Liver (tissue), 9 donors: ENCODE measurements around the gene HIP1R. TPM values are rescaled to one million over a fixed set of nuclear protein-coding genes. Genes with fewer than 3 reads are reported as not detected.

ENCODE experiments used
- DNase-seq: peaks from one replicate; pipeline ENCODE4 v3.0.0-alpha.2; 2017; ENCODE audit warnings: low spot score
- H3K27ac ChIP-seq, 2 donors: one replicate each; pipeline ENCODE4 v1.7.0; 2013; ENCODE audit warnings: inconsistent platforms in 2 of 2, low read length in 2 of 2, control low read depth in 1 of 2, low read depth in 1 of 2, mild to moderate bottlenecking in 1 of 2
- H3K27me3 ChIP-seq, 4 donors: one replicate each; pipeline versions ENCODE4 v1.6.1 to v1.7.0; 2013; ENCODE audit warnings: low read length in 3 of 4, inconsistent platforms in 1 of 4, mild to moderate bottlenecking in 1 of 4, moderate library complexity in 1 of 4; ENCODE audit not compliant: control insufficient read depth in 4 of 4, insufficient read depth in 4 of 4
- H3K36me3 ChIP-seq, 4 donors: one replicate each; pipeline versions ENCODE4 v1.6.1 to v1.7.0; 2013; ENCODE audit warnings: low read length in 3 of 4, mild to moderate bottlenecking in 3 of 4, low read depth in 1 of 4, moderate library complexity in 1 of 4; ENCODE audit not compliant: control insufficient read depth in 4 of 4, insufficient read depth in 3 of 4
- H3K4me1 ChIP-seq, 4 donors: one replicate each; pipeline versions ENCODE4 v1.6.1 to v1.7.0; 2013; ENCODE audit warnings: low read length in 3 of 4, mild to moderate bottlenecking in 3 of 4, moderate library complexity in 1 of 4; ENCODE audit not compliant: control insufficient read depth in 4 of 4, insufficient read depth in 4 of 4
- H3K4me3 ChIP-seq, 3 donors: one replicate each; pipeline versions ENCODE4 v1.6.1 to v1.7.0; 2013; ENCODE audit warnings: low read length in 3 of 3, control low read depth in 1 of 3, low read depth in 1 of 3, mild to moderate bottlenecking in 1 of 3
- H3K9ac ChIP-seq, 2 donors: one replicate each; pipeline ENCODE4 v1.7.0; 2013; ENCODE audit warnings: low read length in 2 of 2, mild to moderate bottlenecking in 2 of 2, moderate library complexity in 2 of 2, control low read depth in 1 of 2, low read depth in 1 of 2
- H3K9me3 ChIP-seq, 4 donors: one replicate each; pipeline versions ENCODE4 v1.6.1 to v1.7.0; 2013; ENCODE audit warnings: low read length in 3 of 4; ENCODE audit not compliant: control insufficient read depth in 4 of 4
- CTCF ChIP-seq: fragments of 150-350 bp; IDR thresholded peaks from 2 replicates; pipeline ENCODE4 v1.5.1; 2017; ENCODE audit warnings: improper control_type of control experiment, low read depth, low read length; ENCODE audit not compliant: missing input control
- EGR1 ChIP-seq, 2 donors: IDR thresholded peaks; 2 replicates each; pipeline ENCODE4 v1.6.1; 2016 to 2018; ENCODE audit warnings: antibody characterized with exemption in 2 of 2, low read depth in 2 of 2
- FOXA1 ChIP-seq: IDR thresholded peaks from 2 replicates; pipeline ENCODE4 v1.6.1; 2016; ENCODE audit warnings: antibody characterized with exemption
- FOXA2 ChIP-seq: IDR thresholded peaks from 2 replicates; pipeline ENCODE4 v1.6.1; 2016; ENCODE audit warnings: antibody characterized with exemption
- GABPA ChIP-seq, 2 donors: IDR thresholded peaks in 1 of 2; conservative IDR thresholded peaks in 1 of 2; 2 replicates each; pipeline ENCODE4 v1.6.1; 2016; ENCODE audit warnings: antibody characterized with exemption in 2 of 2, mild to moderate bottlenecking in 1 of 2, moderate library complexity in 1 of 2
- HNF4A ChIP-seq, 2 donors: conservative IDR thresholded peaks; 2 replicates each; pipeline ENCODE4 v1.6.1; 2016; ENCODE audit warnings: antibody characterized with exemption in 2 of 2, mild to moderate bottlenecking in 2 of 2
- HNF4G ChIP-seq: IDR thresholded peaks from 2 replicates; pipeline ENCODE4 v1.6.1; 2016; ENCODE audit warnings: antibody characterized with exemption
- JUND ChIP-seq, 2 donors: IDR thresholded peaks; 2 replicates each; pipeline ENCODE4 v1.6.1; 2016; ENCODE audit warnings: antibody characterized with exemption in 2 of 2
- NR2F2 ChIP-seq: IDR thresholded peaks from 2 replicates; pipeline ENCODE4 v1.6.1; 2016; ENCODE audit warnings: antibody characterized with exemption
- RAD21 ChIP-seq, 2 donors: IDR thresholded peaks; 2 replicates each; pipeline ENCODE4 v1.6.1; 2016; ENCODE audit warnings: antibody characterized with exemption in 2 of 2, mild to moderate bottlenecking in 2 of 2
- RXRA ChIP-seq, 2 donors: IDR thresholded peaks; 2 replicates each; pipeline ENCODE4 v1.6.1; 2017 to 2018; ENCODE audit warnings: antibody characterized with exemption in 2 of 2, mild to moderate bottlenecking in 1 of 2
- SP1 ChIP-seq: IDR thresholded peaks from 2 replicates; pipeline ENCODE4 v1.6.1; 2018; ENCODE audit warnings: antibody characterized with exemption, mild to moderate bottlenecking
- TAF1 ChIP-seq: conservative IDR thresholded peaks from 2 replicates; pipeline ENCODE4 v1.6.1; 2016; ENCODE audit warnings: antibody characterized with exemption, mild to moderate bottlenecking
- YY1 ChIP-seq: IDR thresholded peaks from 2 replicates; pipeline ENCODE4 v1.6.1; 2016; ENCODE audit warnings: antibody characterized with exemption, mild to moderate bottlenecking
- WGBS: extraction: QIAGEN DNeasy Blood & Tissue Kit; methylation state at CpG from one replicate; pipeline ENCODE4 v1.1.7; 2013; 5-methylcytosine and 5-hydroxymethylcytosine counted together
- polyA plus RNA-seq, 2 donors: library from polyadenylated mRNA; stranded (reverse) in 1 of 2; unstranded in 1 of 2; fragments of 200-250 nt in 1 of 2; fragments of >200 nt in 1 of 2; fragmentation: Nextera tagmentation in 1 of 2; extraction: Ambion mirVana in 1 of 2; gene quantifications; one replicate each; pipeline versions ENCODE4 v1.2.1 to v1.2.3, GENCODE V29; 2013 to 2015
- total RNA-seq, 2 donors: library from RNA; depleted of rRNA; stranded (reverse); fragments of >200 nt; gene quantifications; one replicate each; pipeline ENCODE4 v1.2.3, GENCODE V29; 2014
- TF ChIP-seq, protein P1 (sequence below): IDR thresholded peaks from 2 replicates; pipeline ENCODE4 v1.6.1; 2016; ENCODE audit warnings: antibody characterized with exemption
- TF ChIP-seq, protein P2 (sequence below): IDR thresholded peaks from 2 replicates; pipeline ENCODE4 v1.6.1; 2016; ENCODE audit warnings: antibody characterized with exemption
- TF ChIP-seq, protein P3 (sequence below): IDR thresholded peaks from 2 replicates; pipeline ENCODE4 v1.6.1; 2016; ENCODE audit warnings: antibody characterized with exemption, mild to moderate bottlenecking
- TF ChIP-seq, protein P4 (sequence below): IDR thresholded peaks from 2 replicates; pipeline ENCODE4 v1.6.1; 2016; ENCODE audit warnings: antibody characterized with exemption
- donor health status: healthy.
- donor health status: healthy.
- donor health status: healthy.
- donor health status: healthy.
- donor health status: healthy.

Gene HIP1R
- total and polyA plus RNA-seq, 4 donors, result 12.4 to 52.5 (median 17.0) TPM

- TF ChIP-seq, protein P1, sequence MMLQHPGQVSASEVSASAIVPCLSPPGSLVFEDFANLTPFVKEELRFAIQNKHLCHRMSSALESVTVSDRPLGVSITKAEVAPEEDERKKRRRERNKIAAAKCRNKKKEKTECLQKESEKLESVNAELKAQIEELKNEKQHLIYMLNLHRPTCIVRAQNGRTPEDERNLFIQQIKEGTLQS, result no peak
- TF ChIP-seq EGR1 (IDR thresholded peaks at IDR 0.05; ENCODE audit: low read depth in 2 of 2) (no peak), SP1 (peak; percentile 95), HNF4A (conservative IDR thresholded peaks at IDR 0.05) (peak; percentile 89 to 92), RXRA (IDR thresholded peaks at IDR 0.05) (peak; percentile 98), TAF1 (no peak)
- TF ChIP-seq, protein P2, sequence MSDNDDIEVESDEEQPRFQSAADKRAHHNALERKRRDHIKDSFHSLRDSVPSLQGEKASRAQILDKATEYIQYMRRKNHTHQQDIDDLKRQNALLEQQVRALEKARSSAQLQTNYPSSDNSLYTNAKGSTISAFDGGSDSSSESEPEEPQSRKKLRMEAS, result peak; percentile 84
Measured at GRCh38 chr12:122867691-122868461, 32.6 kb downstream of the HIP1R start (continued).

GRCh38 chr12:122868471-122869177 lies 33.4 kb downstream of the HIP1R start:
- no peak for DNase-seq
- peak overlapping the region; percentile 31 to 66 for H3K9ac ChIP-seq
- no peaks in the 10 kb centered on the region for H3K9me3 ChIP-seq
- no peak overlapping the region for H3K4me3 ChIP-seq
- WGBS, result 85% methylated on average over 13 of the region's 13 CpGs
- H3K4me1 ChIP-seq, result peaks cover 22 to 94% (median 81%) of the 10 kb centered on the region in 4 donors
- H3K36me3 ChIP-seq, result peaks cover 0 to 15% (median 4%) of the 10 kb centered on the region in 4 donors
- H3K27me3 ChIP-seq, result no peaks in the 10 kb centered on the region
- H3K27ac ChIP-seq, result peak overlapping the region; percentile 78 to 89
- TF ChIP-seq TAF1 (no peak), HNF4A (conservative IDR thresholded peaks at IDR 0.05) (no peak), RAD21 (IDR thresholded peaks at IDR 0.05) (no peak), EGR1 (IDR thresholded peaks at IDR 0.05; ENCODE audit: low read depth in 2 of 2) (no peak), GABPA (IDR thresholded peaks at IDR 0.05 in 1 of 2, conservative IDR thresholded peaks at IDR 0.05 in 1 of 2) (no peak), SP1 (no peak), CTCF (no peak), FOXA2 (no peak), HNF4G (no peak), NR2F2 (no peak), JUND (IDR thresholded peaks at IDR 0.05) (no peak), FOXA1 (no peak), YY1 (no peak), RXRA (IDR thresholded peaks at IDR 0.05) (no peak)
- TF ChIP-seq, protein P3, sequence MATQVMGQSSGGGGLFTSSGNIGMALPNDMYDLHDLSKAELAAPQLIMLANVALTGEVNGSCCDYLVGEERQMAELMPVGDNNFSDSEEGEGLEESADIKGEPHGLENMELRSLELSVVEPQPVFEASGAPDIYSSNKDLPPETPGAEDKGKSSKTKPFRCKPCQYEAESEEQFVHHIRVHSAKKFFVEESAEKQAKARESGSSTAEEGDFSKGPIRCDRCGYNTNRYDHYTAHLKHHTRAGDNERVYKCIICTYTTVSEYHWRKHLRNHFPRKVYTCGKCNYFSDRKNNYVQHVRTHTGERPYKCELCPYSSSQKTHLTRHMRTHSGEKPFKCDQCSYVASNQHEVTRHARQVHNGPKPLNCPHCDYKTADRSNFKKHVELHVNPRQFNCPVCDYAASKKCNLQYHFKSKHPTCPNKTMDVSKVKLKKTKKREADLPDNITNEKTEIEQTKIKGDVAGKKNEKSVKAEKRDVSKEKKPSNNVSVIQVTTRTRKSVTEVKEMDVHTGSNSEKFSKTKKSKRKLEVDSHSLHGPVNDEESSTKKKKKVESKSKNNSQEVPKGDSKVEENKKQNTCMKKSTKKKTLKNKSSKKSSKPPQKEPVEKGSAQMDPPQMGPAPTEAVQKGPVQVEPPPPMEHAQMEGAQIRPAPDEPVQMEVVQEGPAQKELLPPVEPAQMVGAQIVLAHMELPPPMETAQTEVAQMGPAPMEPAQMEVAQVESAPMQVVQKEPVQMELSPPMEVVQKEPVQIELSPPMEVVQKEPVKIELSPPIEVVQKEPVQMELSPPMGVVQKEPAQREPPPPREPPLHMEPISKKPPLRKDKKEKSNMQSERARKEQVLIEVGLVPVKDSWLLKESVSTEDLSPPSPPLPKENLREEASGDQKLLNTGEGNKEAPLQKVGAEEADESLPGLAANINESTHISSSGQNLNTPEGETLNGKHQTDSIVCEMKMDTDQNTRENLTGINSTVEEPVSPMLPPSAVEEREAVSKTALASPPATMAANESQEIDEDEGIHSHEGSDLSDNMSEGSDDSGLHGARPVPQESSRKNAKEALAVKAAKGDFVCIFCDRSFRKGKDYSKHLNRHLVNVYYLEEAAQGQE, result no peak
- TF ChIP-seq, protein P2, result no peak
- TF ChIP-seq, protein P1, result no peak
- TF ChIP-seq, protein P4, sequence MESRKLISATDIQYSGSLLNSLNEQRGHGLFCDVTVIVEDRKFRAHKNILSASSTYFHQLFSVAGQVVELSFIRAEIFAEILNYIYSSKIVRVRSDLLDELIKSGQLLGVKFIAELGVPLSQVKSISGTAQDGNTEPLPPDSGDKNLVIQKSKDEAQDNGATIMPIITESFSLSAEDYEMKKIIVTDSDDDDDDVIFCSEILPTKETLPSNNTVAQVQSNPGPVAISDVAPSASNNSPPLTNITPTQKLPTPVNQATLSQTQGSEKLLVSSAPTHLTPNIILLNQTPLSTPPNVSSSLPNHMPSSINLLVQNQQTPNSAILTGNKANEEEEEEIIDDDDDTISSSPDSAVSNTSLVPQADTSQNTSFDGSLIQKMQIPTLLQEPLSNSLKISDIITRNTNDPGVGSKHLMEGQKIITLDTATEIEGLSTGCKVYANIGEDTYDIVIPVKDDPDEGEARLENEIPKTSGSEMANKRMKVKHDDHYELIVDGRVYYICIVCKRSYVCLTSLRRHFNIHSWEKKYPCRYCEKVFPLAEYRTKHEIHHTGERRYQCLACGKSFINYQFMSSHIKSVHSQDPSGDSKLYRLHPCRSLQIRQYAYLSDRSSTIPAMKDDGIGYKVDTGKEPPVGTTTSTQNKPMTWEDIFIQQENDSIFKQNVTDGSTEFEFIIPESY, result no peak
